Stomach smooth muscle (tissue), 2 donors: ENCODE measurements around the gene NACC1.

ENCODE experiments used
- H3K27ac ChIP-seq: one replicate; pipeline ENCODE4 v1.7.0; 2013; ENCODE audit warnings: mild to moderate bottlenecking, low read length, inconsistent platforms
- H3K27me3 ChIP-seq, 2 donors: one replicate each; pipeline ENCODE4 v1.7.0; 2013; ENCODE audit warnings: low read length in 2 of 2; ENCODE audit not compliant: insufficient read depth in 2 of 2, control insufficient read depth in 1 of 2
- H3K36me3 ChIP-seq, 2 donors: one replicate each; pipeline ENCODE4 v1.7.0; 2013; ENCODE audit warnings: low read length in 2 of 2; ENCODE audit not compliant: control insufficient read depth in 2 of 2, insufficient read depth in 2 of 2
- H3K4me1 ChIP-seq: one replicate; pipeline ENCODE4 v1.7.0; 2013; ENCODE audit warnings: low read length; ENCODE audit not compliant: control insufficient read depth, insufficient read depth
- H3K4me3 ChIP-seq, 2 donors: one replicate each; pipeline ENCODE4 v1.7.0; 2013; ENCODE audit warnings: low read length in 2 of 2
- H3K9ac ChIP-seq, 2 donors: one replicate each; pipeline ENCODE4 v1.7.0; 2013; ENCODE audit warnings: low read length in 2 of 2, mild to moderate bottlenecking in 1 of 2
- H3K9me3 ChIP-seq, 2 donors: one replicate each; pipeline ENCODE4 v1.7.0; 2013; ENCODE audit warnings: low read length in 2 of 2; ENCODE audit not compliant: control insufficient read depth in 2 of 2
- donor health status: healthy.
- donor health status: Pancreatic carcinoma.

The NACC1 gene

GRCh38 chr19:13187419-13187818, 69.4 kb downstream of the NACC1 start:
- Histone ChIP-seq H3K36me3 (no peaks in the 10 kb centered on the region), H3K4me1 (no peaks in the 10 kb centered on the region), H3K27me3 (no peaks in the 10 kb centered on the region), H3K9me3 (no peaks in the 10 kb centered on the region), H3K27ac (no peak overlapping the region), H3K9ac (no peak overlapping the region), H3K4me3 (no peak overlapping the region)

DNA sequence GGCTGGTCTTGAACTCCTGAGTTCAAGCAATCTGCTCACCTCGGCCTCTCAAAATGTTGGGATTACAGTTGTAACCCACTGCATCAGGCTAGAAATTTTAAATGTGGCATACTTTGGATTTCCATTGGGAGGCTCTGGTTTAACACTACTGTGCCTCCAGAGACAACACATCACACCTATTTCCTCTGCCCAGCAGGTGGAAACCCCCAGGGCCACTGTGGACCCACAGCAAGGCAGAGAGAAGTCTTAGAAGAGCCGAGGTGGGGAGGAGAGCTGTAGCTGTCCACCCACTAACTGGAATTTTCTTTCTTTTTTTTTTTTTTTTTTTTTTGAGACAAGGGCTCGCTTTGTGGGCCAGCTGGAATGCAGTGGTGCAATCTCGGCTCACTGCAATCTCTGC, 71.5 kb downstream of the NACC1 start:
- H3K27me3 ChIP-seq = no peaks in the 10 kb centered on the region
- no peaks in the 10 kb centered on the region for H3K36me3 ChIP-seq
- no peaks in the 10 kb centered on the region for H3K4me1 ChIP-seq
- no peak overlapping the region for H3K27ac ChIP-seq
- no peaks in the 10 kb centered on the region for H3K9me3 ChIP-seq
- no peak overlapping the region for H3K9ac ChIP-seq
- no peak overlapping the region for H3K4me3 ChIP-seq
